Measurements from ENCODE around the gene BPTF.

DNA sequence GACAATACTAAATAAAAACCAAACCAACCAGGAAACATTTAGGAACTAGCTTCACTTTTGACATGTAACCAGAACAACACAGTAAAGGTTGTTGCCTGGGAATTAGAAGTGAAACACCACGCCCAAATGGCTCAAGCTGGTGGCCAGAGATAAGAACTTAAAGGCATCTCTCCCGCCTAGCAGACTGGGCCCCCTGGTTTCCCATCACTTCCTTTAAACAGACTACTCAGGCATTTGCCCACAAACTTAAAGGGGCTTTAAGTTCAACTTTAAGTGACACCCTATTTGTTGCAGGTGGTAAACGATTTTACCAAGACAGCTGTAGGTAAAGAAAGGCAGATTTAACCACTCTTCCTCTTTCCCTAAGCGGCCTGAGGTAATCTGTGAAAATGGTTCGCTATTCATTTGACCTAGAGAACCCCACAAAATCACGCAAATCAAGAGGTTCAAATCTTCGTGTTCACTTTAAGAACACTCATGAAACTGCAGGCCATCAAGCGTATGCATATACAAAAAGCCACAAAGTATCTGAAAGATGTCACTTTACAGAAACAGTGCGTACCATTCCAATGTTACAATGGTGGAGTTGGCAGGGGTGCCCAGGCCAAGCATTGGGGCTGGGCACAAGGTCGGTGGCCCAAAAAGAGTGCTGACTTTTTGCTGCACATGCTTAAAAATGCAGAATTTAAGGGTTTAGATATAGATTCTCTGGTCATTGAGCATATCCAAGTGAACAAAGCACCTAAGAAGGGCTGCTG lies 40.8 kb upstream of the BPTF start:
- TF ChIP-seq, protein P1, sequence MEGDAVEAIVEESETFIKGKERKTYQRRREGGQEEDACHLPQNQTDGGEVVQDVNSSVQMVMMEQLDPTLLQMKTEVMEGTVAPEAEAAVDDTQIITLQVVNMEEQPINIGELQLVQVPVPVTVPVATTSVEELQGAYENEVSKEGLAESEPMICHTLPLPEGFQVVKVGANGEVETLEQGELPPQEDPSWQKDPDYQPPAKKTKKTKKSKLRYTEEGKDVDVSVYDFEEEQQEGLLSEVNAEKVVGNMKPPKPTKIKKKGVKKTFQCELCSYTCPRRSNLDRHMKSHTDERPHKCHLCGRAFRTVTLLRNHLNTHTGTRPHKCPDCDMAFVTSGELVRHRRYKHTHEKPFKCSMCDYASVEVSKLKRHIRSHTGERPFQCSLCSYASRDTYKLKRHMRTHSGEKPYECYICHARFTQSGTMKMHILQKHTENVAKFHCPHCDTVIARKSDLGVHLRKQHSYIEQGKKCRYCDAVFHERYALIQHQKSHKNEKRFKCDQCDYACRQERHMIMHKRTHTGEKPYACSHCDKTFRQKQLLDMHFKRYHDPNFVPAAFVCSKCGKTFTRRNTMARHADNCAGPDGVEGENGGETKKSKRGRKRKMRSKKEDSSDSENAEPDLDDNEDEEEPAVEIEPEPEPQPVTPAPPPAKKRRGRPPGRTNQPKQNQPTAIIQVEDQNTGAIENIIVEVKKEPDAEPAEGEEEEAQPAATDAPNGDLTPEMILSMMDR (IDR thresholded peaks at IDR 0.05) = no peak
- no peak for TF ChIP-seq POLR2A (IDR thresholded peaks at IDR 0.05)

Measured in adrenal gland (tissue), 5 donors.